ENCODE results near the gene TMEM203.
A peak's percentile ranks its signal among the peaks of the same experiment; 100 is the strongest.

Gene TMEM203

DNA sequence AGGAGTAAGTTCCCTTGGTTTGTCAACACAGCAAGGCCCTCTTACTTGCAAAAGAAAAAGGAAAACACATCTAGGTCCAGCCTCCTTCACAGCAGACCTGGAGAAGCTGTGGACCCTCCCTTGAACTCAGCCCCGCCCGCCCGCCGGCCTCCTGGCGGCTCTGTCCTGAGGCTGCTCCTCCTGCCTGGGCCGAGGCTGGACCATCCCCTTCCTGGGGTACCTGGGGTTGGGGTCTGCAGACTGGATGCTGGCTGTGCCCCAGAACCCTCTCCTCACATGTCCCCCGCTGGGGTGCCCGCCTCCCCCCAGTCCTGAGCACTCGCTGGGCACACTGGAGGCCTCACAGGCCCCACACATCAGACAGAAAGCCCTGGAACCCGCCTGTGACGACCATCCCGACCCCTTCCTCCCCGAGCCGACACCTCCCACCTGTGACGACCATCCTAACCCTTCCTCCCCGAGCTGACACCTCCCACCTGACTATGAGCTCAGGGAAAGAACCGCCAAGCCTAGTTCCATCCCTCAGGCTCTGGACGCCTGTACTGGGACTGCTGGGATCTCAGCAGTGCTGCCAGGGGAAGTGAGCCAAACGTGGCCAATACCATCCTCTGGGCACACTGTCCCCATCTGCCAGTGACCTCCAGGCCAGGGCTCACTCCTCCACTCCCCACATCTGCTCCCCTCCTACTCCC, 26.4 kb downstream of the TMEM203 start:
- DNase-seq (ENCODE audit: low read depth): no peak

DNA sequence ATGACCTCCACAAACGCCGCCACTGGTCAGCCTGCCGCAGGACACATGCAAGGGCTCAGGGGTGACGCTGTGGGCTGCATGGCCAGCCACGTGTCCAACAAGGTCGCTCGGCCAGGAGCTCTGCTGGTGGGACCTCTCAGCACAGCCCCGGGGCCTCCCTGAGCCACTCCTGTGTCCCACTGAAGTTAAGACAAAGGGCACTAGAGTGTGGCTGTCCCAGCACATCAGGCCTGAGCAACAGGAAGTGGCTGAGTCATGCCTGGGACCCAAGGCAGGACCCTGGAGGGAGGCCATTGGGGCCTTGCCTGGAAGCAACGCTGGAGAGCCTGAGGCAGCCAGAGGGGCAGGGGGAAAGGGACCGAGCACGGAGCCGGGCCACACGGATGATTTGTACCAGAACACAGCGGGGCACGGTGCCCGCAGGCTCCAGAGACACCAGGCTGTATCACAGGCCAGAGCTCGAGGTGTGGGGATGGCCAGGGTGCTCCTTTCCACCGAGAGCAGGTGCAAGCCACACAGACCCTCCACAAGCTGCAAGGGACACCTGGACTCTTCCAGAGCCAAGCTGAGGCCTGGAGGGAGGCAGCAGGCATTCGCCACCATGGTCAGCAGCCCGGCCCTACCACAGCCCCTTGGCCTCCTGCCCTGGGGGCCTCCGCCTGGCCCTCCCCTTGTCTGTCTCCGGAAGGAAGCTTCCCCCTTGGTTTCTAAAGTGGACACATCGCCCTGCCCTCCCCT, 27.1 kb downstream of the TMEM203 start:
- no peak for DNase-seq (ENCODE audit: low read depth)
- H3K4me3 ChIP-seq (ENCODE audit: low read depth, low read length): no peak overlapping the region
- TF ChIP-seq CTCF (IDR thresholded peaks at IDR 0.05; ENCODE audit: control insufficient read depth, extremely low read depth, insufficient read depth): no peak

More for the DNA sequence above, 26.4 kb downstream of the TMEM203 start:
- TF ChIP-seq CTCF (IDR thresholded peaks at IDR 0.05; ENCODE audit: control insufficient read depth, extremely low read depth, insufficient read depth): no peak
- no peak overlapping the region for H3K4me3 ChIP-seq (ENCODE audit: low read depth, low read length)

GRCh38 chr9:137176302-137177182, 28.9 kb downstream of the TMEM203 start:
- no peak overlapping the region for H3K4me3 ChIP-seq (ENCODE audit: low read depth, low read length)
- DNase-seq (ENCODE audit: low read depth): no peak
- peak; percentile 76 for TF ChIP-seq CTCF (IDR thresholded peaks at IDR 0.05; ENCODE audit: control insufficient read depth, extremely low read depth, insufficient read depth)

DNA sequence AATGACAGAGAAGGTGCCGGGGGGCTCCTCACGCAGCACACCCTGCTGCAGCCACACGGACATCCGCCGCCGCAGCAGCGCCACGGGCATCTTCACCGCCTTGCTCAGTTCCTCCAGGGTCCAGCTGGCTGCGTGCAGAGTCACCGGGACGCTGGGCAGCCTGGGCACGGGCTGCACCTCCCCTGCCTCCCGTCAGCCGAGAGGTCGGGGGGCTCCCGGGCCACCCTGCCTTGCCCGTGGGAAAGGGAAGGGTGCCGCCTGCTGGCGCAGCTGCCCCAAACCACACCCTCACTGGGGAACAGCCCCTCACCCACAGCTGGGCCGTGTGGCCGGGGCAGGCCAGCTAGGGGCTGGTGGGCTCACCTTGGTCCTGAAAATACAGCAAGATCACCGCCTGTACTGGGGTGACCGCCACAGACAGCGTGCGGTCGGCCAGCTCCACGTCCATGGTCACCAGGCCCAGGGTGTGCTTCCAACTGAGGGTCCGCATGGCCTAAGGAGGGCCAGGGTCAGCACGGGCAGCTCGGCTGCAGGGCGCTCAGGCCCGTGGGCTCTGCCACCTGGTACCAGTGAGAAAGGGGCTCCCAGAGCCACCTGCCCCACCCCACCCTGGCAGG, 30.0 kb downstream of the TMEM203 start:
- H3K4me3 ChIP-seq (ENCODE audit: low read depth, low read length): no peak overlapping the region
- TF ChIP-seq CTCF (IDR thresholded peaks at IDR 0.05; ENCODE audit: control insufficient read depth, extremely low read depth, insufficient read depth): no peak
- DNase-seq (ENCODE audit: low read depth): no peak

- no peak overlapping the region for H3K4me3 ChIP-seq (ENCODE audit: low read depth, low read length)
- TF ChIP-seq CTCF (IDR thresholded peaks at IDR 0.05; ENCODE audit: control insufficient read depth, extremely low read depth, insufficient read depth): no peak
- DNase-seq (ENCODE audit: low read depth): no peak
These were observed 30.6 kb downstream of the TMEM203 start for GRCh38 chr9:137174722-137175293.

All from LNCaP clone FGC (cell line).